ENCODE data around the gene NTSR2.

NTSR2 gene

DNA sequence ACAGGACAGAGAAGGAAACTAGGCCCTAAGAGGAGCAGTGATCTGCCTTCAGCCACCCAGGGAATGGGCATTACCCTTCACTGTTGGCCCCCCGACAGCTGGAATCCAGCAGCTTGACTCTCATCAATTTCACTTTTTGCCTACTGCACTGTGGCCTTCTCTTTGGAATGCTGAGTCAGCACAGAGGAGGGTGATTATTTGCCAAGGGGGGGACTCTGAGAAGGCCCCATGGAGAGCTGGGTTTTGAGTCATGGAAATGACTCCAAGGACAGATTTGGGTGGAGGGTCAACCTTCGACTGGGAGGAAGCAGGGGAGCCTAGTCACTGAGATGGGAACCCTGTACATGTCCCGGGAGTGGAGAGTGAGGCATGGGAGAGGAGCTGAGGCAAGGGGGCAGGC is 38.1 kb upstream of the NTSR2 start:
- TF ChIP-seq, protein P1, sequence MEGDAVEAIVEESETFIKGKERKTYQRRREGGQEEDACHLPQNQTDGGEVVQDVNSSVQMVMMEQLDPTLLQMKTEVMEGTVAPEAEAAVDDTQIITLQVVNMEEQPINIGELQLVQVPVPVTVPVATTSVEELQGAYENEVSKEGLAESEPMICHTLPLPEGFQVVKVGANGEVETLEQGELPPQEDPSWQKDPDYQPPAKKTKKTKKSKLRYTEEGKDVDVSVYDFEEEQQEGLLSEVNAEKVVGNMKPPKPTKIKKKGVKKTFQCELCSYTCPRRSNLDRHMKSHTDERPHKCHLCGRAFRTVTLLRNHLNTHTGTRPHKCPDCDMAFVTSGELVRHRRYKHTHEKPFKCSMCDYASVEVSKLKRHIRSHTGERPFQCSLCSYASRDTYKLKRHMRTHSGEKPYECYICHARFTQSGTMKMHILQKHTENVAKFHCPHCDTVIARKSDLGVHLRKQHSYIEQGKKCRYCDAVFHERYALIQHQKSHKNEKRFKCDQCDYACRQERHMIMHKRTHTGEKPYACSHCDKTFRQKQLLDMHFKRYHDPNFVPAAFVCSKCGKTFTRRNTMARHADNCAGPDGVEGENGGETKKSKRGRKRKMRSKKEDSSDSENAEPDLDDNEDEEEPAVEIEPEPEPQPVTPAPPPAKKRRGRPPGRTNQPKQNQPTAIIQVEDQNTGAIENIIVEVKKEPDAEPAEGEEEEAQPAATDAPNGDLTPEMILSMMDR (IDR thresholded peaks at IDR 0.05; ENCODE audit: low read depth, low read length, missing control alignments) = no peak
- DNase-seq (ENCODE audit: low read depth) = no peak
- H3K4me3 ChIP-seq (ENCODE audit: low read depth, low read length) = no peak overlapping the region

- TF ChIP-seq, protein P1 (IDR thresholded peaks at IDR 0.05; ENCODE audit: low read depth, low read length, missing control alignments) = no peak
- H3K4me3 ChIP-seq (ENCODE audit: low read depth, low read length) = no peak overlapping the region
- no peak for DNase-seq (ENCODE audit: low read depth)
Observed at GRCh38 chr2:11705711-11706110, 35.7 kb upstream of the NTSR2 start.

- TF ChIP-seq, protein P1 (IDR thresholded peaks at IDR 0.05; ENCODE audit: low read depth, low read length, missing control alignments) = no peak
- DNase-seq (ENCODE audit: low read depth) = no peak
Observed at GRCh38 chr2:11705063-11705462, 35.1 kb upstream of the NTSR2 start.

DNA sequence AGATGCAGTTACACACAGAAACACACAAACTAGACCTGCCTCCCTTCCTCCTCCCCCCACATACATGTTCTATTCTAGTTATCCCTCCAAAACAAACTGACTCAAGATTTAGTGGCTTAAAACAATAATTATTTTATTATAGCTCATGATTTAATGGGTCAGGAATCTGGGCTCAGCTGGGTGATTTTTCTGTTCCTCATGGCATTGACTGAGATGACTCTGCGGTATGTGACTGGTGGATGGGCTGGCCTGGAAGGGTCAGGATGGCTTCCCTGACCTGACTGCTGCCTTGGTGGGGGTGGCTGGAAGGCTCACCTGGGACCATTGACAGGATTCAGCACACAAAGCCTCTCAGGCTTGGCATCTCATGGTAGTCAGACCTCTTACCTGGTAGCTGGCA is 33.7 kb upstream of the NTSR2 start:
- TF ChIP-seq, protein P1 (IDR thresholded peaks at IDR 0.05; ENCODE audit: low read depth, low read length, missing control alignments) = no peak
- H3K4me3 ChIP-seq (ENCODE audit: low read depth, low read length) = no peak overlapping the region
- no peak for DNase-seq (ENCODE audit: low read depth)

More at GRCh38 chr2:11705063-11705462, 35.1 kb upstream of the NTSR2 start:
- H3K4me3 ChIP-seq (ENCODE audit: low read depth, low read length) = no peak overlapping the region

GRCh38 chr2:11702946-11703345 is 33.0 kb upstream of the NTSR2 start:
- TF ChIP-seq, protein P1 (IDR thresholded peaks at IDR 0.05; ENCODE audit: low read depth, low read length, missing control alignments) = no peak
- DNase-seq (ENCODE audit: low read depth) = no peak
- H3K4me3 ChIP-seq (ENCODE audit: low read depth, low read length) = no peak overlapping the region

DNA sequence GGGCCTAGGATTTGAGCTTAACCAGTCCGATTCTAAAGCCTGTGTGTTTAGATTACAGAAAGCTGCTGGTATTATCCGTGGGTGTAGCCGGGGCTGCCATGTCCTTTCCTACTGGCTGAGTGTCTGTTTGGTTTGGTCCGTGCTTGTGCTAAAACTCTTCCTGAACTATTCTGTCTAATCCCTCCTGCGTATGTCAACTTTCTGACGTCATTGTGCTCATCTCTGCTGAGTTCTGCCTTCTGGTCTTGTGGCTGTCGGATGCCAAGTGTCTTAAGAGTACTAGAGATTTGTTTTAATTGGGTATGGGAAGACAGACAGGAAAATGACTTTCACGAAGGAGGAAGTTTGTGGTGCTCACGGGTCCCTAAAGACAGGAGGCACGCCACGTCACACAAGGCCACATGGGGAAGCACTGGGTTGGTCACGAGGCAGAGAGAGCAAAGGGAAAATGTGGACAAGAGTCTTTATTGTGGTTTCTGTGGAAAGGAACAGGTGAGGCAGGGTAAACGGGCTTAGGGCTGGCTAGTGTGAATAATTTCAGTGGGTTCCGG is 31.8 kb upstream of the NTSR2 start:
- TF ChIP-seq, protein P1 (IDR thresholded peaks at IDR 0.05; ENCODE audit: low read depth, low read length, missing control alignments) = no peak
- no peak for DNase-seq (ENCODE audit: low read depth)
- H3K4me3 ChIP-seq (ENCODE audit: low read depth, low read length) = no peak overlapping the region

- no peak overlapping the region for H3K4me3 ChIP-seq (ENCODE audit: low read depth, low read length)
- DNase-seq (ENCODE audit: low read depth) = no peak
- TF ChIP-seq, protein P1 (IDR thresholded peaks at IDR 0.05; ENCODE audit: low read depth, low read length, missing control alignments) = no peak
Observed at GRCh38 chr2:11701206-11701605, 31.2 kb upstream of the NTSR2 start.
